ENCODE data around the gene NGEF.
"Not testable (repeated sequence)": the region's sequence is repeated elsewhere in the genome, so short reads cannot be mapped to it uniquely, and the experiment has no call there.

The NGEF gene

DNA sequence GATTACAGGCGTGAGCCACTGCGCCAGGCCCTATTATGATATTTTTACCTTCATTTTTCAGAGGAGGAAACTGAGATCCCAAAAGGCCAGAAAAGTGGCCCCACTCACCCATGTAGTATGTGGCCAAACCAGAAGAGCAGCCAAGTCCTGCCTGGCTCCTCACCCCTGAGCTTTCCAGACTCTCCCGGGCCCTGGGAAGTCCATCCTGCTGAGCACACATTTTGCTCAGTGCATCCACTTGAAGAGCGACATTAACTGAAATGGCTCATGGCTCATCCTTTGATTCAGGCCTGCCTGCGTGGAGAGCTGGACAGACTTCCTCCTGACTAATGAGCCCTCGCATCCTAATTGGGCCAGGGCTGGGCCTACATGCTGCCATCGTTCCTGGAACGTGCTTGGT is 9.5 kb upstream of the NGEF start:
- TF ChIP-seq, protein P1, sequence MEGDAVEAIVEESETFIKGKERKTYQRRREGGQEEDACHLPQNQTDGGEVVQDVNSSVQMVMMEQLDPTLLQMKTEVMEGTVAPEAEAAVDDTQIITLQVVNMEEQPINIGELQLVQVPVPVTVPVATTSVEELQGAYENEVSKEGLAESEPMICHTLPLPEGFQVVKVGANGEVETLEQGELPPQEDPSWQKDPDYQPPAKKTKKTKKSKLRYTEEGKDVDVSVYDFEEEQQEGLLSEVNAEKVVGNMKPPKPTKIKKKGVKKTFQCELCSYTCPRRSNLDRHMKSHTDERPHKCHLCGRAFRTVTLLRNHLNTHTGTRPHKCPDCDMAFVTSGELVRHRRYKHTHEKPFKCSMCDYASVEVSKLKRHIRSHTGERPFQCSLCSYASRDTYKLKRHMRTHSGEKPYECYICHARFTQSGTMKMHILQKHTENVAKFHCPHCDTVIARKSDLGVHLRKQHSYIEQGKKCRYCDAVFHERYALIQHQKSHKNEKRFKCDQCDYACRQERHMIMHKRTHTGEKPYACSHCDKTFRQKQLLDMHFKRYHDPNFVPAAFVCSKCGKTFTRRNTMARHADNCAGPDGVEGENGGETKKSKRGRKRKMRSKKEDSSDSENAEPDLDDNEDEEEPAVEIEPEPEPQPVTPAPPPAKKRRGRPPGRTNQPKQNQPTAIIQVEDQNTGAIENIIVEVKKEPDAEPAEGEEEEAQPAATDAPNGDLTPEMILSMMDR (IDR thresholded peaks at IDR 0.05; ENCODE audit: low read depth, low read length, missing control alignments): no peak
- DNase-seq (ENCODE audit: extremely low read depth, low read depth): no peak
- H3K4me3 ChIP-seq (replicated peaks; ENCODE audit: low read depth, low read length): no peak overlapping the region

DNA sequence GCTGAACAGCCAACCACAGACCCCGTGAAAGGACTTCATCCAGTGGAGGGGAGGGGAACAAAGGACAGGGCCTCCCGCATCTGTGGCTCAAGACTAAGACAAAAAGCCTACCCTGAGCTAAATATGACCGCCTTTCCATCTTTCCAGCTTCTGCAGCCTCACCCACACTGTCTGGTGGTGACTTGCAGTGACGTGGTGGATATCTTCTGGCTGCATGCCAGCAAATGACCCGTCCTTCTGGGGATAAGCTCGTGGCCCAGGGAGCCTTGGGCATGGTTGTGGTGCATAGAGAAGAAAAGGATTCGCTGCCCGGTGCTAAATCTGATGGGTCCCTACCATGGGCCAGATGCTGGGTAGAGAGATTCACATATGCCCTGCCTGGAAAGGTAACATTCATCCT is 8.7 kb upstream of the NGEF start:
- no peak for DNase-seq (ENCODE audit: extremely low read depth, low read depth)
- TF ChIP-seq, protein P1 (IDR thresholded peaks at IDR 0.05; ENCODE audit: low read depth, low read length, missing control alignments): no peak
- H3K4me3 ChIP-seq (replicated peaks; ENCODE audit: low read depth, low read length): no peak overlapping the region

DNA sequence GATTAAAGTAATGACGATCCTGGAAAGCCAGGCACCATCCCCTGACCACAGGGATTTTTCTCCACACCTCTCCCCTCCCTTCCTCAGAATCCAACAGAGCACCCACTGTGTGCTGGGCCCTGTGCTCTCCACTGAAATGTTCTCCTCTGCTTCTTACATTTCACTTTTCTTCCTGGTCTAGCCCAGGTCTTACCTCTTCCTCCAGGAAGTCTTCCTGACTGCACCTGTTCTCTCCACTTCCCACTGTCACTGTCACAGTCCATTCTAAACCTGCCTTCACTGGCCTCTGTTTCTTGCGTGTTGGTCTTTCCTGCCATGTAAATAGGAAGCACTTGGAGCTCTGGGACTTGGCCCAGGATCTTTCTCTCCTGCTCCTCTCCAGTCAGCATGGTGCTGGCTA is 7.4 kb upstream of the NGEF start:
- TF ChIP-seq, protein P1 (IDR thresholded peaks at IDR 0.05; ENCODE audit: low read depth, low read length, missing control alignments): no peak
- DNase-seq (ENCODE audit: extremely low read depth, low read depth): no peak
- H3K4me3 ChIP-seq (replicated peaks; ENCODE audit: low read depth, low read length): no peak overlapping the region

DNA sequence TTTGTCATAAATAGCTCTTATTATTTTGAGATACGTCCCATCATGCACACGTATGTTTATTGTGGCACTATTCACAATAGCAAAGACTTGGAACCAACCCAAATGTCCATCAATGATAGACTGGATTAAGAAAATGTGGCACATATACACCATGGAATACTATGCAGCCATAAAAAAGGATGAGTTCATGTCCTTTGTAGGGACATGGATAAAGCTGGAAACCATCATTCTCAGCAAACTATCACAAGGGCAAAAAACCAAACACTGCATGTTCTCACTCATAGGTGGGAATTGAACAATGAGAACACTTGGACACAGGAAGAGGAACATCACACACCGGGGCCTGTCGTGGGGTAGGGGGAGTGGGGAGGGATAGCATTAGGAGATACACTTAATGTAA is 6.6 kb upstream of the NGEF start:
- DNase-seq (ENCODE audit: extremely low read depth, low read depth); H3K4me3 ChIP-seq (replicated peaks; ENCODE audit: low read depth, low read length): not testable (repeated sequence)

DNA sequence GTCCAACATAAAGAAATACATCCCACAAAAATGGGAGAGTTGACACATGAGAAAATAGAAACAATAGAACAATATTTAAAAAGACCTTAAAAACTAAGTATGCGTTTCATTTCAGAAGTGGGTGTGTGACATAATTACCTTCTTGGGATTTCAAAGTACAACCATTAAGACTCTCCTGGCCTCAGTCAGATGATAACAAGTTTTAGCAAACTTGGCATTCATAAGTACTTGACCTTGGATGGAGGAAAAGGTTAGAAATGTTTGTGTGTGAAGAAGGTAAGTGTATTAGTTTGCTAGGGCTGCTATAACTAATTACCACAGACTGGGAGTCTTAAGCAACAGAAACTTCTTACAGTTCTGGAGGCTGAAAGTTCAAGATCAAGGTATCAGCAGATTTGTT is 4.9 kb upstream of the NGEF start:
- DNase-seq (ENCODE audit: extremely low read depth, low read depth): no peak
- TF ChIP-seq, protein P1 (IDR thresholded peaks at IDR 0.05; ENCODE audit: low read depth, low read length, missing control alignments): no peak

DNA sequence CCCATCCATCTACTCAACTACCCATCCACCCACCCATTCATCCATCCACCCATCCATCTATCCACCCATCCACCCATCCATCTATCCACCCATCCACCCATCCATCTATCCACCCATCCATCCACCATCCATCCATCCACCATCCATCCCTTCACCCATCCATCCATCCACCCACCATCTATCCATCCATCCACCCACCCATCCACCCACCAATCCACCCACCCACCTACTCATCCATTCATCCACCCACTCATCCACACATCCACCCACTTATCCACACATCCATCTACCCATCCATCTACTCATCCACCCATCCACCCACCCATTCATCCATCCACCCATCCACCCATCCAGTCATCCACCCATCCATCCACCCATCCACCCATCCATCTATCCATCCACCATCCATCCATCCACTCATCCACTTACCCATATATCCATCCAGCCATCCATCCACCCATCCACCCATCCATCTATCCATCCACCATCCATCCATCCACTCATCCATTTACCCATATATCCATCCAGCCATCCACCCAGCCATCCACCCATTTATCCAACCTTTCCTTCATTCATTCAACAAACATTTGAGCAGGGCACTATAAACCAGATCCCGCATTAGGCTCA is 2.1 kb upstream of the NGEF start:
- no peak overlapping the region for H3K4me3 ChIP-seq (replicated peaks; ENCODE audit: low read depth, low read length)
- TF ChIP-seq, protein P1 (IDR thresholded peaks at IDR 0.05; ENCODE audit: low read depth, low read length, missing control alignments): no peak
- no peak for DNase-seq (ENCODE audit: extremely low read depth, low read depth)

More for the DNA sequence above, 4.9 kb upstream of the NGEF start:
- H3K4me3 ChIP-seq (replicated peaks; ENCODE audit: low read depth, low read length): no peak overlapping the region

DNA sequence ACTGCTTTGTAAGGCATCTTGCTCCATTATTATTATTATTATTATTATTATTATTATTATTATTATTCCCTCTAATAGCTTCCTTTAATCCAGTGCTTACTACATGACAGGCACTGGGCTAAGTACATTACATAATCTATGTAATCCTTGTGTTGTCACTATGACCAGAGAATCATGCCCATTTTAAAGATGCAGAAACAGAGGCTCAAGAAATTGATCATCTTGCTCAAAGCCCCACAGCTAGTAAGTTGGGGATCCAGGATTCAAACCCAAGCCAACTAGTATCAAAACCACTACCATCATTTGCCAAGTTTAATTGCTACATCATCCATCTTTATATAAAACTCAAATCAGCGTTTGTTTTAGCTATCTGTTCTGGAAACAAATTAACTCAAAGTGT is 594 bp upstream of the NGEF start:
- TF ChIP-seq, protein P1 (IDR thresholded peaks at IDR 0.05; ENCODE audit: low read depth, low read length, missing control alignments): no peak
- DNase-seq (ENCODE audit: extremely low read depth, low read depth): no peak
- H3K4me3 ChIP-seq (replicated peaks; ENCODE audit: low read depth, low read length): no peak overlapping the region
